ENCODE results near the gene ARHGAP12. TPM values are rescaled to one million over a fixed set of nuclear protein-coding genes. Genes with fewer than 3 reads are reported as not detected.

ARHGAP12 gene
- total RNA-seq, 1 experiment from 2014 or later, result 39.5 TPM

- TF ChIP-seq ERG (CRISPR knock-in tag; IDR thresholded peaks at IDR 0.05) (no peak), ZNF232 (CRISPR knock-in tag; IDR thresholded peaks at IDR 0.05) (no peak), ETV6 (CRISPR knock-in tag; IDR thresholded peaks at IDR 0.05) (no peak), TCF7 (CRISPR knock-in tag; IDR thresholded peaks at IDR 0.05; ENCODE audit: low read depth) (no peak), USF1 (CRISPR knock-in tag; IDR thresholded peaks at IDR 0.05) (no peak), ZNF512 (CRISPR knock-in tag; IDR thresholded peaks at IDR 0.05; ENCODE audit: borderline replicate concordance) (no peak), CBFB (CRISPR knock-in tag; IDR thresholded peaks at IDR 0.05; ENCODE audit: low read depth) (no peak)
Observed at GRCh38 chr10:31954410-31955191, 26.0 kb upstream of the ARHGAP12 start (continued).

- DNase-seq (ENCODE audit: low spot score) (no peak), ATAC-seq (no peak)
- Mint-ChIP-seq H3K4me1 (no peaks in the 10 kb centered on the region), H3K36me3 (peaks cover 27% of the 10 kb centered on the region), H3K9me3 (peaks cover 43% of the 10 kb centered on the region), H3K27me3 (ENCODE audit: low read depth) (no peaks in the 10 kb centered on the region), H3K27ac (no peak overlapping the region), H3K4me3 (no peak overlapping the region)
- TF ChIP-seq ZBTB21 (CRISPR knock-in tag; IDR thresholded peaks at IDR 0.05; ENCODE audit: borderline replicate concordance) (no peak), GRHL2 (CRISPR knock-in tag; IDR thresholded peaks at IDR 0.05; ENCODE audit: insufficient replicate concordance, severe bottlenecking) (no peak), SMAD4 (CRISPR knock-in tag; IDR thresholded peaks at IDR 0.05) (no peak), NR1H2 (CRISPR knock-in tag; IDR thresholded peaks at IDR 0.05) (no peak), JUN (CRISPR knock-in tag; IDR thresholded peaks at IDR 0.05) (no peak), PREB (CRISPR knock-in tag; IDR thresholded peaks at IDR 0.05; ENCODE audit: borderline replicate concordance) (no peak), ZNF263 (CRISPR knock-in tag; IDR thresholded peaks at IDR 0.05; ENCODE audit: low read depth) (no peak)
- CTCF ChIA-PET, result interaction anchor here (0.6 kb wide), 1 partner anchor 57 kb away, joined by 5 read pairs; no protein-coding TSS in a partner anchor
- POLR2A ChIA-PET, result no interaction called here
Observed at GRCh38 chr10:31953480-31953879, 24.8 kb upstream of the ARHGAP12 start.

GRCh38 chr10:31953080-31953479 lies 24.4 kb upstream of the ARHGAP12 start:
- Mint-ChIP-seq H3K4me1 (no peaks in the 10 kb centered on the region), H3K27ac (no peak overlapping the region), H3K4me3 (no peak overlapping the region), H3K36me3 (peaks cover 27% of the 10 kb centered on the region), H3K9me3 (peaks cover 43% of the 10 kb centered on the region), H3K27me3 (ENCODE audit: low read depth) (no peaks in the 10 kb centered on the region)
- ChIA-PET POLR2A (no interaction called here), CTCF (interaction anchor here (0.6 kb wide), 1 partner anchor 57 kb away, joined by 5 read pairs; no protein-coding TSS in a partner anchor)
- DNase-seq (ENCODE audit: low spot score), result no peak
- ATAC-seq, result no peak
- TF ChIP-seq NR3C1 (CRISPR knock-in tag; conservative IDR thresholded peaks at IDR 0.05; ENCODE audit: low read depth) (no peak), FOXK1 (CRISPR knock-in tag; IDR thresholded peaks at IDR 0.05) (no peak), SP1 (CRISPR knock-in tag; conservative IDR thresholded peaks at IDR 0.05) (no peak), NFE2L1 (CRISPR knock-in tag; IDR thresholded peaks at IDR 0.05) (no peak), JAZF1 (CRISPR knock-in tag; IDR thresholded peaks at IDR 0.05) (no peak), ZNF532 (CRISPR knock-in tag; IDR thresholded peaks at IDR 0.05; ENCODE audit: borderline replicate concordance) (no peak), JUN (CRISPR knock-in tag; IDR thresholded peaks at IDR 0.05) (no peak), IRF2 (CRISPR knock-in tag; IDR thresholded peaks at IDR 0.05; ENCODE audit: borderline replicate concordance, low read depth) (no peak), SMAD4 (CRISPR knock-in tag; IDR thresholded peaks at IDR 0.05) (no peak), USF1 (CRISPR knock-in tag; IDR thresholded peaks at IDR 0.05) (no peak), ZBTB21 (CRISPR knock-in tag; IDR thresholded peaks at IDR 0.05; ENCODE audit: borderline replicate concordance) (no peak), HMGA2 (CRISPR knock-in tag; IDR thresholded peaks at IDR 0.05) (no peak)
